NCI-H146 treated with DMSO at 0.1 percent for 48 hours (cell line): ENCODE results near the gene HBS1L.

Experiments
- DNase-seq: peaks from one replicate; lab custom pipeline; 2025; ENCODE audit not compliant: unreplicated experiment; lab: John Stamatoyannopoulos, UW

HBS1L gene

DNA sequence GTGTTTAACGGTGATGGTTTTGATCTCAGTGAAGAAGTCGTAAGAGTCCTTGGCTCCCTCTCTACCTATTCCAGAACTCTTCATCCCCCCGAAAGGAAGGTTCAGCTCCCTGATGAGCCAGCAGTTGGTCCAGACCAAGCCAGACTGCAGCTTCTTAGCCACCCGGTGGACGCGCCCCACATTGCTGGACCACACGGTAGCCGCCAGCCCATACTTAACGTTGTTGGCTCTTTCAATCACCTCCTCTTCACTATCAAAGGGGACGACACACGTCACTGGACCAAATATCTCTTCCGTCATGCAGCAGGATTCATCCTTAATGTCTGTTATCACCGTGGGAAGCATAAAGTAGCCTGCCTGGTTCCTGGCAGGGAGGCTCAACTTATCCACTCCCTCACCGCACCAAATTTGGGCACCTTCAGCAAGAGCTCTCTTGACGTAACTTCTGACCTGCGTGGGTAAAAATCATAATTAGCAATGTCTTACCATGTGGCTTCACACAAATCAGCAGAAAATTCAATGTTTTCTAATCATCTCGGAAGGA lies 136.1 kb downstream of the HBS1L start:
- no peak for DNase-seq

DNA sequence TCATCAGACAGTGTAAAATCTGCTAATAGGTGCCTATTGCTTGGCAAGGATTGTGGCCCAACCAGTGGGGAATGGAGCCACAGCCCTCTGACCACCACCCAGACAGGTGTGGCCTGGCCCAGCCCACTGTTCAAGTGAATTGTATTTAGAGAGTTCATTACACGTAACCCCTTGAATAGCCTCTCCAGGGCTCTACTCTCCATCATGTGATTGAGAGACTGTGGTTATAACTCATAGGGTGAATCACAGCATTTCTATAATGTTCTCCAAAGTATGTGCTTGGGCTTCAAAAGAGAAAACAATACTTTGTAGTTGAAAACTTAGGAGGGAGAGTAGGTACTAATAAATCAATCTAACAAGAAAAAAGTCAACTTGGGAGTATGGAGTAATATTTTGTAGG lies 143.1 kb downstream of the HBS1L start:
- no peak for DNase-seq

DNA sequence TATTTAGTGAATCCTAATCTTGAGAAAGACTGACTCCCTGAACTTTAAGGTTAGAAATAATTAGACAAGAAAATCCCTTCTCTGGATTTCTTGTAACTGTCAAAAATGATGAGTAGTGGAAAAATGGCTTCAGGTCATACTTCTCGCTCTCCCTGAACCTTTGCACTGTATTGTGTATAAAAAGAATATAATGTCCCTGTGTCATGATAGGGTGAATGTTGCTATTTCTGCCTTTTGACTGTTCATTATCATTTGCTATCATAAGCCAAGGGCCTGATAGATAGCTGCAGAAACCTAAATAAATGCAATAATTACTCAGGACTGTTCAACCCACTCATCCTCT lies 144.1 kb downstream of the HBS1L start:
- no peak for DNase-seq
